HEK293 (cell line): ENCODE results near the gene NKPD1.

Source experiments
- BCL11B ChIP-seq: fragments of 450-650 bp; formaldehyde crosslinking; IDR thresholded peaks from 2 replicates; pipeline ENCODE4 v1.5.1; 2016; ENCODE audit warnings: low read depth, missing biosample characterization, missing genetic modification characterization
- GLIS1 ChIP-seq: fragments of 450-650 bp; formaldehyde crosslinking; IDR thresholded peaks from 2 replicates; pipeline ENCODE4 v1.5.1; 2016; ENCODE audit warnings: missing biosample characterization, missing genetic modification characterization
- HOXA7 ChIP-seq: sonication (generic); formaldehyde crosslinking; IDR thresholded peaks from 2 replicates; pipeline ENCODE4 v1.8.1; 2022; ENCODE audit warnings: missing genetic modification reagents, borderline replicate concordance
- KLF9 ChIP-seq: fragments of 450-650 bp; formaldehyde crosslinking; IDR thresholded peaks from 2 replicates; pipeline ENCODE4 v1.5.1; 2016; ENCODE audit warnings: missing biosample characterization, missing genetic modification characterization, low read depth
- MEIS1 ChIP-seq: sonication (generic); formaldehyde crosslinking; IDR thresholded peaks from 2 replicates; pipeline ENCODE4 v1.8.1; 2022; ENCODE audit warnings: missing genetic modification reagents, mild to moderate bottlenecking, borderline replicate concordance
- OVOL3 ChIP-seq: fragments of 450-650 bp; formaldehyde crosslinking; IDR thresholded peaks from 2 replicates; pipeline ENCODE4 v1.5.1; 2016; ENCODE audit warnings: missing biosample characterization, missing genetic modification characterization
- SCRT2 ChIP-seq: fragments of 450-650 bp; formaldehyde crosslinking; IDR thresholded peaks from 2 replicates; pipeline ENCODE4 v1.5.1; 2016; ENCODE audit warnings: missing biosample characterization, missing genetic modification characterization
- ZEB2 ChIP-seq: fragments of 450-650 bp; formaldehyde crosslinking; IDR thresholded peaks from 2 replicates; pipeline ENCODE4 v1.5.1; 2016; ENCODE audit warnings: missing biosample characterization, missing genetic modification characterization
- ZNF140 ChIP-seq: fragments of 450-650 bp; formaldehyde crosslinking; IDR thresholded peaks from 2 replicates; pipeline ENCODE4 v1.5.1; 2016; ENCODE audit warnings: missing biosample characterization, missing genetic modification characterization
- ZNF157 ChIP-seq: fragments of 450-650 bp; formaldehyde crosslinking; IDR thresholded peaks from 2 replicates; pipeline ENCODE4 v1.5.1; 2016; ENCODE audit warnings: missing biosample characterization, missing genetic modification characterization
- ZNF175 ChIP-seq: fragments of 450-650 bp; formaldehyde crosslinking; IDR thresholded peaks from 2 replicates; pipeline ENCODE4 v1.5.1; 2016; ENCODE audit warnings: missing biosample characterization, missing genetic modification characterization
- ZNF223 ChIP-seq: fragments of 450-650 bp; formaldehyde crosslinking; IDR thresholded peaks from 2 replicates; pipeline ENCODE4 v1.5.1; 2016; ENCODE audit warnings: missing biosample characterization, missing genetic modification characterization
- ZNF391 ChIP-seq: fragments of 450-650 bp; formaldehyde crosslinking; IDR thresholded peaks from 2 replicates; pipeline ENCODE4 v1.5.1; 2016; ENCODE audit warnings: low read depth, missing biosample characterization, missing genetic modification characterization, borderline replicate concordance
- ZNF664 ChIP-seq: fragments of 450-650 bp; formaldehyde crosslinking; IDR thresholded peaks from 2 replicates; pipeline ENCODE4 v1.5.1; 2016; ENCODE audit warnings: missing biosample characterization, missing genetic modification characterization
- ZNF747 ChIP-seq: fragments of 450-650 bp; formaldehyde crosslinking; IDR thresholded peaks from 2 replicates; pipeline ENCODE4 v1.5.1; 2016; ENCODE audit warnings: missing biosample characterization, missing genetic modification characterization
- ZNF76 ChIP-seq: fragments of 450-650 bp; formaldehyde crosslinking; IDR thresholded peaks from 2 replicates; pipeline ENCODE4; 2016; ENCODE audit warnings: low read depth, missing biosample characterization, missing genetic modification characterization, borderline replicate concordance
- ZNF776 ChIP-seq: fragments of 450-650 bp; formaldehyde crosslinking; IDR thresholded peaks from 2 replicates; pipeline ENCODE4 v1.5.0; 2017; ENCODE audit warnings: missing biosample characterization, missing genetic modification characterization, borderline replicate concordance
- ZNF777 ChIP-seq: fragments of 450-650 bp; formaldehyde crosslinking; IDR thresholded peaks from 2 replicates; pipeline ENCODE4 v1.5.1; 2017; ENCODE audit warnings: missing biosample characterization, missing genetic modification characterization, borderline replicate concordance
- TF ChIP-seq, protein P1 (sequence below): fragments of 450-650 bp; formaldehyde crosslinking; IDR thresholded peaks from 2 replicates; pipeline ENCODE4 v1.5.1; 2016; ENCODE audit warnings: missing biosample characterization, missing genetic modification characterization
- TF ChIP-seq, protein P2 (sequence below): fragments of 450-650 bp; formaldehyde crosslinking; IDR thresholded peaks from 2 replicates; pipeline ENCODE4 v1.5.1; 2016; ENCODE audit warnings: missing biosample characterization, missing genetic modification characterization
- TF ChIP-seq, protein P3 (sequence below): fragments of 450-650 bp; formaldehyde crosslinking; IDR thresholded peaks from 2 replicates; pipeline ENCODE4 v1.5.1; 2016; ENCODE audit warnings: missing biosample characterization, missing genetic modification characterization
- TF ChIP-seq, protein P4 (sequence below): fragments of 450-650 bp; formaldehyde crosslinking; IDR thresholded peaks from 2 replicates; pipeline ENCODE4 v1.5.1; 2017; ENCODE audit warnings: missing biosample characterization, missing genetic modification characterization
- TF ChIP-seq, protein P5 (sequence below): fragments of 450-650 bp; formaldehyde crosslinking; IDR thresholded peaks from 2 replicates; pipeline ENCODE4 v1.5.1; 2016; ENCODE audit warnings: missing biosample characterization, missing genetic modification characterization, borderline replicate concordance
- TF ChIP-seq, protein P6 (sequence below): fragments of 450-650 bp; formaldehyde crosslinking; IDR thresholded peaks from 2 replicates; pipeline ENCODE4 v1.5.1; 2016; ENCODE audit warnings: missing biosample characterization, missing genetic modification characterization, borderline replicate concordance

The NKPD1 gene

DNA sequence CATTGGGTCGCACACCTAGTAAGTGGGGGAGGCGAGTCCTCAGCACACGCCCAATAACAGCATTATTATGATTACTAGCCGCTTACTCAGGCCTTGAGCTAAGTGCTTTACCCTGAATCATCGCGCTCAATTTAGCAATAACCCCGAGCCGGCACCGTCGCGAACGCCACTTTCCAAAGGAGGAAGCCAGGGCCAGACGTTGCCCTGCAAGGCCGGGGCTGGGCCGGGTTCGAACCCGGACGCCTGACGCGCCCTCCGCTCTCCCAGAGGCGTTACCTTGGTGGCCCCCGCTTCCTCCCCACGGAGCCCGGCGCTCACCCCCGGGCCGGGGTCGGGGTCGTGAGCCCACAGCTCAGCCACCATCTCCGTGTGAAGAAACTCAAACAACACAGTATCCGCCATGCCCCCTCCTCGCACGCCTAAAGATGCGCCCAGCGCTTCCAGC, 17.1 kb upstream of the NKPD1 start, which contains the start of gene TRAPPC6A (continued):
- TF ChIP-seq ZNF76 (peak; percentile 26; the same call in 1 of the 2 replicates), ZNF175 (tag by site-specific recombination) (no peak), ZNF747 (tag by site-specific recombination) (no peak), ZNF776 (no peak), GLIS1 (no peak), MEIS1 (CRISPR knock-in tag) (no peak), ZNF664 (tag by site-specific recombination) (no peak), ZNF140 (no peak), BCL11B (tag by site-specific recombination) (no peak), ZNF777 (tag by site-specific recombination) (no peak), ZNF391 (tag by site-specific recombination) (peak; percentile 26; the same call in 1 of the 2 replicates), SCRT2 (tag by site-specific recombination) (no peak), OVOL3 (tag by site-specific recombination) (no peak), ZNF157 (no peak), ZEB2 (tag by site-specific recombination) (peak; percentile 48; the same call in 1 of the 2 replicates), ZNF223 (no peak), KLF9 (tag by site-specific recombination) (no peak; the same call in 1 of the 2 replicates), HOXA7 (CRISPR knock-in tag) (no peak)
- TF ChIP-seq, protein P1, sequence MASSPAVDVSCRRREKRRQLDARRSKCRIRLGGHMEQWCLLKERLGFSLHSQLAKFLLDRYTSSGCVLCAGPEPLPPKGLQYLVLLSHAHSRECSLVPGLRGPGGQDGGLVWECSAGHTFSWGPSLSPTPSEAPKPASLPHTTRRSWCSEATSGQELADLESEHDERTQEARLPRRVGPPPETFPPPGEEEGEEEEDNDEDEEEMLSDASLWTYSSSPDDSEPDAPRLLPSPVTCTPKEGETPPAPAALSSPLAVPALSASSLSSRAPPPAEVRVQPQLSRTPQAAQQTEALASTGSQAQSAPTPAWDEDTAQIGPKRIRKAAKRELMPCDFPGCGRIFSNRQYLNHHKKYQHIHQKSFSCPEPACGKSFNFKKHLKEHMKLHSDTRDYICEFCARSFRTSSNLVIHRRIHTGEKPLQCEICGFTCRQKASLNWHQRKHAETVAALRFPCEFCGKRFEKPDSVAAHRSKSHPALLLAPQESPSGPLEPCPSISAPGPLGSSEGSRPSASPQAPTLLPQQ (tag by site-specific recombination): peak; percentile 76
- TF ChIP-seq, protein P2, sequence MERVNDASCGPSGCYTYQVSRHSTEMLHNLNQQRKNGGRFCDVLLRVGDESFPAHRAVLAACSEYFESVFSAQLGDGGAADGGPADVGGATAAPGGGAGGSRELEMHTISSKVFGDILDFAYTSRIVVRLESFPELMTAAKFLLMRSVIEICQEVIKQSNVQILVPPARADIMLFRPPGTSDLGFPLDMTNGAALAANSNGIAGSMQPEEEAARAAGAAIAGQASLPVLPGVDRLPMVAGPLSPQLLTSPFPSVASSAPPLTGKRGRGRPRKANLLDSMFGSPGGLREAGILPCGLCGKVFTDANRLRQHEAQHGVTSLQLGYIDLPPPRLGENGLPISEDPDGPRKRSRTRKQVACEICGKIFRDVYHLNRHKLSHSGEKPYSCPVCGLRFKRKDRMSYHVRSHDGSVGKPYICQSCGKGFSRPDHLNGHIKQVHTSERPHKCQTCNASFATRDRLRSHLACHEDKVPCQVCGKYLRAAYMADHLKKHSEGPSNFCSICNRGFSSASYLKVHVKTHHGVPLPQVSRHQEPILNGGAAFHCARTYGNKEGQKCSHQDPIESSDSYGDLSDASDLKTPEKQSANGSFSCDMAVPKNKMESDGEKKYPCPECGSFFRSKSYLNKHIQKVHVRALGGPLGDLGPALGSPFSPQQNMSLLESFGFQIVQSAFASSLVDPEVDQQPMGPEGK (tag by site-specific recombination): peak; percentile 56; the same call in 1 of the 2 replicates
- TF ChIP-seq, protein P3, sequence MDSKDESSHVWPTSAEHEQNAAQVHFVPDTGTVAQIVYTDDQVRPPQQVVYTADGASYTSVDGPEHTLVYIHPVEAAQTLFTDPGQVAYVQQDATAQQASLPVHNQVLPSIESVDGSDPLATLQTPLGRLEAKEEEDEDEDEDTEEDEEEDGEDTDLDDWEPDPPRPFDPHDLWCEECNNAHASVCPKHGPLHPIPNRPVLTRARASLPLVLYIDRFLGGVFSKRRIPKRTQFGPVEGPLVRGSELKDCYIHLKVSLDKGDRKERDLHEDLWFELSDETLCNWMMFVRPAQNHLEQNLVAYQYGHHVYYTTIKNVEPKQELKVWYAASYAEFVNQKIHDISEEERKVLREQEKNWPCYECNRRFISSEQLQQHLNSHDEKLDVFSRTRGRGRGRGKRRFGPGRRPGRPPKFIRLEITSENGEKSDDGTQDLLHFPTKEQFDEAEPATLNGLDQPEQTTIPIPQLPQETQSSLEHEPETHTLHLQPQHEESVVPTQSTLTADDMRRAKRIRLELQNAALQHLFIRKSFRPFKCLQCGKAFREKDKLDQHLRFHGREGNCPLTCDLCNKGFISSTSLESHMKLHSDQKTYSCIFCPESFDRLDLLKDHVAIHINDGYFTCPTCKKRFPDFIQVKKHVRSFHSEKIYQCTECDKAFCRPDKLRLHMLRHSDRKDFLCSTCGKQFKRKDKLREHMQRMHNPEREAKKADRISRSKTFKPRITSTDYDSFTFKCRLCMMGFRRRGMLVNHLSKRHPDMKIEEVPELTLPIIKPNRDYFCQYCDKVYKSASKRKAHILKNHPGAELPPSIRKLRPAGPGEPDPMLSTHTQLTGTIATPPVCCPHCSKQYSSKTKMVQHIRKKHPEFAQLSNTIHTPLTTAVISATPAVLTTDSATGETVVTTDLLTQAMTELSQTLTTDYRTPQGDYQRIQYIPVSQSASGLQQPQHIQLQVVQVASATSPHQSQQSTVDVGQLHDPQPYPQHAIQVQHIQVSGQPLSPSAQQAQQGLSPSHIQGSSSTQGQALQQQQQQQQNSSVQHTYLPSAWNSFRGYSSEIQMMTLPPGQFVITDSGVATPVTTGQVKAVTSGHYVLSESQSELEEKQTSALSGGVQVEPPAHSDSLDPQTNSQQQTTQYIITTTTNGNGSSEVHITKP (tag by site-specific recombination): peak; percentile 69; the same call in 1 of the 2 replicates
- TF ChIP-seq, protein P4, sequence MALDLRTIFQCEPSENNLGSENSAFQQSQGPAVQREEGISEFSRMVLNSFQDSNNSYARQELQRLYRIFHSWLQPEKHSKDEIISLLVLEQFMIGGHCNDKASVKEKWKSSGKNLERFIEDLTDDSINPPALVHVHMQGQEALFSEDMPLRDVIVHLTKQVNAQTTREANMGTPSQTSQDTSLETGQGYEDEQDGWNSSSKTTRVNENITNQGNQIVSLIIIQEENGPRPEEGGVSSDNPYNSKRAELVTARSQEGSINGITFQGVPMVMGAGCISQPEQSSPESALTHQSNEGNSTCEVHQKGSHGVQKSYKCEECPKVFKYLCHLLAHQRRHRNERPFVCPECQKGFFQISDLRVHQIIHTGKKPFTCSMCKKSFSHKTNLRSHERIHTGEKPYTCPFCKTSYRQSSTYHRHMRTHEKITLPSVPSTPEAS: peak; percentile 16; the same call in 1 of the 2 replicates
- TF ChIP-seq, protein P5, sequence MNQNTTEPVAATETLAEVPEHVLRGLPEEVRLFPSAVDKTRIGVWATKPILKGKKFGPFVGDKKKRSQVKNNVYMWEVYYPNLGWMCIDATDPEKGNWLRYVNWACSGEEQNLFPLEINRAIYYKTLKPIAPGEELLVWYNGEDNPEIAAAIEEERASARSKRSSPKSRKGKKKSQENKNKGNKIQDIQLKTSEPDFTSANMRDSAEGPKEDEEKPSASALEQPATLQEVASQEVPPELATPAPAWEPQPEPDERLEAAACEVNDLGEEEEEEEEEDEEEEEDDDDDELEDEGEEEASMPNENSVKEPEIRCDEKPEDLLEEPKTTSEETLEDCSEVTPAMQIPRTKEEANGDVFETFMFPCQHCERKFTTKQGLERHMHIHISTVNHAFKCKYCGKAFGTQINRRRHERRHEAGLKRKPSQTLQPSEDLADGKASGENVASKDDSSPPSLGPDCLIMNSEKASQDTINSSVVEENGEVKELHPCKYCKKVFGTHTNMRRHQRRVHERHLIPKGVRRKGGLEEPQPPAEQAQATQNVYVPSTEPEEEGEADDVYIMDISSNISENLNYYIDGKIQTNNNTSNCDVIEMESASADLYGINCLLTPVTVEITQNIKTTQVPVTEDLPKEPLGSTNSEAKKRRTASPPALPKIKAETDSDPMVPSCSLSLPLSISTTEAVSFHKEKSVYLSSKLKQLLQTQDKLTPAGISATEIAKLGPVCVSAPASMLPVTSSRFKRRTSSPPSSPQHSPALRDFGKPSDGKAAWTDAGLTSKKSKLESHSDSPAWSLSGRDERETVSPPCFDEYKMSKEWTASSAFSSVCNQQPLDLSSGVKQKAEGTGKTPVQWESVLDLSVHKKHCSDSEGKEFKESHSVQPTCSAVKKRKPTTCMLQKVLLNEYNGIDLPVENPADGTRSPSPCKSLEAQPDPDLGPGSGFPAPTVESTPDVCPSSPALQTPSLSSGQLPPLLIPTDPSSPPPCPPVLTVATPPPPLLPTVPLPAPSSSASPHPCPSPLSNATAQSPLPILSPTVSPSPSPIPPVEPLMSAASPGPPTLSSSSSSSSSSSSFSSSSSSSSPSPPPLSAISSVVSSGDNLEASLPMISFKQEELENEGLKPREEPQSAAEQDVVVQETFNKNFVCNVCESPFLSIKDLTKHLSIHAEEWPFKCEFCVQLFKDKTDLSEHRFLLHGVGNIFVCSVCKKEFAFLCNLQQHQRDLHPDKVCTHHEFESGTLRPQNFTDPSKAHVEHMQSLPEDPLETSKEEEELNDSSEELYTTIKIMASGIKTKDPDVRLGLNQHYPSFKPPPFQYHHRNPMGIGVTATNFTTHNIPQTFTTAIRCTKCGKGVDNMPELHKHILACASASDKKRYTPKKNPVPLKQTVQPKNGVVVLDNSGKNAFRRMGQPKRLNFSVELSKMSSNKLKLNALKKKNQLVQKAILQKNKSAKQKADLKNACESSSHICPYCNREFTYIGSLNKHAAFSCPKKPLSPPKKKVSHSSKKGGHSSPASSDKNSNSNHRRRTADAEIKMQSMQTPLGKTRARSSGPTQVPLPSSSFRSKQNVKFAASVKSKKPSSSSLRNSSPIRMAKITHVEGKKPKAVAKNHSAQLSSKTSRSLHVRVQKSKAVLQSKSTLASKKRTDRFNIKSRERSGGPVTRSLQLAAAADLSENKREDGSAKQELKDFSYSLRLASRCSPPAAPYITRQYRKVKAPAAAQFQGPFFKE: no peak
- TF ChIP-seq, protein P6, sequence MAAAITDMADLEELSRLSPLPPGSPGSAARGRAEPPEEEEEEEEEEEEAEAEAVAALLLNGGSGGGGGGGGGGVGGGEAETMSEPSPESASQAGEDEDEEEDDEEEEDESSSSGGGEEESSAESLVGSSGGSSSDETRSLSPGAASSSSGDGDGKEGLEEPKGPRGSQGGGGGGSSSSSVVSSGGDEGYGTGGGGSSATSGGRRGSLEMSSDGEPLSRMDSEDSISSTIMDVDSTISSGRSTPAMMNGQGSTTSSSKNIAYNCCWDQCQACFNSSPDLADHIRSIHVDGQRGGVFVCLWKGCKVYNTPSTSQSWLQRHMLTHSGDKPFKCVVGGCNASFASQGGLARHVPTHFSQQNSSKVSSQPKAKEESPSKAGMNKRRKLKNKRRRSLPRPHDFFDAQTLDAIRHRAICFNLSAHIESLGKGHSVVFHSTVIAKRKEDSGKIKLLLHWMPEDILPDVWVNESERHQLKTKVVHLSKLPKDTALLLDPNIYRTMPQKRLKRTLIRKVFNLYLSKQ (tag by site-specific recombination): no peak
